ENCODE results near the gene DISC1. TPM values are rescaled to one million over a fixed set of nuclear protein-coding genes. Genes with fewer than 3 reads are reported as not detected.

DISC1 gene
- total and polyA plus RNA-seq, 2 of the 13 experiments (the other 11 are each of a cell fraction or from before 2014, with no cell fraction given), result 4.2 to 4.6 TPM

GRCh38 chr1:231626535-231626950 is at the start of gene DISC1 (continued):
- TF ChIP-seq ZNF24 (IDR thresholded peaks at IDR 0.05) (no peak), MLLT10 (CRISPR knock-in tag; IDR thresholded peaks at IDR 0.05) (no peak), AFF4 (CRISPR knock-in tag; IDR thresholded peaks at IDR 0.05) (0 out of 2 replicates have a peak, but pooled peaks have one; percentile 37), ERF (CRISPR knock-in tag; IDR thresholded peaks at IDR 0.05) (peak; percentile 16; the same call in 1 of the 2 replicates), ZNF292 (CRISPR knock-in tag; IDR thresholded peaks at IDR 0.05; ENCODE audit: borderline replicate concordance, low read depth) (peak; percentile 69; the same call in 1 of the 2 replicates), ZMYM3 (CRISPR knock-in tag; IDR thresholded peaks at IDR 0.05) (peak; percentile 47), YY1 (IDR thresholded peaks at IDR 0.05; ENCODE audit: insufficient read depth, insufficient replicate concordance, low read depth, low read length) (peak; percentile 71), FOXA1 (IDR thresholded peaks at IDR 0.05) (no peak), FOXA1 (CRISPR knock-in tag; IDR thresholded peaks at IDR 0.05) (peak; percentile 40; the same call in 1 of the 2 replicates), ATF2 (CRISPR knock-in tag; IDR thresholded peaks at IDR 0.05) (peak; percentile 43; the same call in 1 of the 2 replicates), ZBTB44 (CRISPR knock-in tag; IDR thresholded peaks at IDR 0.05) (no peak), ZBTB43 (CRISPR knock-in tag; conservative IDR thresholded peaks at IDR 0.05) (0 out of 2 replicates have a peak, but pooled peaks have one; percentile 35), ZNF234 (CRISPR knock-in tag; conservative IDR thresholded peaks at IDR 0.05) (0 out of 2 replicates have a peak, but pooled peaks have one; percentile 11), POLR2A (IDR thresholded peaks at IDR 0.05; ENCODE audit: insufficient read depth in 1 of 2, low read depth in 2 of 2, low read length in 2 of 2) (peak in 1 of 2 experiments; percentile 48; a peak in 1 of 4 replicates), NCOA1 (CRISPR knock-in tag; IDR thresholded peaks at IDR 0.05) (no peak), ZNF616 (CRISPR knock-in tag; IDR thresholded peaks at IDR 0.05; ENCODE audit: low read depth) (0 out of 2 replicates have a peak, but pooled peaks have one; percentile 20), TGIF2 (CRISPR knock-in tag; IDR thresholded peaks at IDR 0.05) (peak; percentile 50; the same call in 1 of the 2 replicates), ZNF281 (CRISPR knock-in tag; IDR thresholded peaks at IDR 0.05; ENCODE audit: borderline replicate concordance) (peak; percentile 92)
